Measurements from ENCODE around the gene DOCK1.

DOCK1 gene

DNA sequence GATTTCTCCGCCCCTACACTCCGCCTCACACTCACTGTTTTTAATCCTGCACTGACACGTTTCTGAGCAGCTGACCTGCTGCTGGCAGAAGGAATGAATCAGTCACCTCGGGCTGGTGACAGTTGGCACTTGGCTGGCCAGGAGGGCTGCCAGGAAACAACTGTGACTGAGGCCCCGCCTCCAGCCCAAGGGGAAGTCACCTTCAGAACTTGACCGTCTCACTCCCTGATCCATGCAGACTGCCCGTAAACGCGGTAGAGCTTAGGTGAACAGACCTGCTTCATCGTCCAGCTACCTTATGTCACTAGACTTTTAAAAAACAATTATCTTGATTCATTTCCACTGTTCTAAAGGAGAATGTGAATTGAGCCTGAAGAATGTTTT, 107.5 kb downstream of the DOCK1 start:
- no peak for DNase-seq

DNA sequence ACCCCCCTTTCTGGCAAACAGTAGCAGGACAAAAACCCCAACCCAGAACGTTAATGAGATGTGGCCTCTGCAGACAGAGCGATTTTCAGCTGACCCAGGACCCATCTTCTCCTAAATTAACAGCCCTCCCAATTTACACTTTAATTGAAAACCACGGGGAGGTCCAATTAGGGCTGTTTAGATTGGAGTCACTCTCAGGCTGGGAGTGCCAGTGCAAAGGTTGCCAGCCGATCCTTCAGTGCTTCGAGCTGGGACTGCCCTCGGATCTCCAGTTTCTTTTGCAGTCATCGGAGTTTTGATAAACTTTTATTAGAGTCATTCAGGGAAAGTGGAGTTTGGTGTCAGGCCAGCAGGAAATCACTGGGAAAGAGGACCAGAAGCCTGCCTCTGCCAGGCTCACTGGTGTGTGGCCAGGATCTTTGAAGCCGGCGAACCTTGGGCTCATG, 108.0 kb downstream of the DOCK1 start:
- DNase-seq = no peak

DNA sequence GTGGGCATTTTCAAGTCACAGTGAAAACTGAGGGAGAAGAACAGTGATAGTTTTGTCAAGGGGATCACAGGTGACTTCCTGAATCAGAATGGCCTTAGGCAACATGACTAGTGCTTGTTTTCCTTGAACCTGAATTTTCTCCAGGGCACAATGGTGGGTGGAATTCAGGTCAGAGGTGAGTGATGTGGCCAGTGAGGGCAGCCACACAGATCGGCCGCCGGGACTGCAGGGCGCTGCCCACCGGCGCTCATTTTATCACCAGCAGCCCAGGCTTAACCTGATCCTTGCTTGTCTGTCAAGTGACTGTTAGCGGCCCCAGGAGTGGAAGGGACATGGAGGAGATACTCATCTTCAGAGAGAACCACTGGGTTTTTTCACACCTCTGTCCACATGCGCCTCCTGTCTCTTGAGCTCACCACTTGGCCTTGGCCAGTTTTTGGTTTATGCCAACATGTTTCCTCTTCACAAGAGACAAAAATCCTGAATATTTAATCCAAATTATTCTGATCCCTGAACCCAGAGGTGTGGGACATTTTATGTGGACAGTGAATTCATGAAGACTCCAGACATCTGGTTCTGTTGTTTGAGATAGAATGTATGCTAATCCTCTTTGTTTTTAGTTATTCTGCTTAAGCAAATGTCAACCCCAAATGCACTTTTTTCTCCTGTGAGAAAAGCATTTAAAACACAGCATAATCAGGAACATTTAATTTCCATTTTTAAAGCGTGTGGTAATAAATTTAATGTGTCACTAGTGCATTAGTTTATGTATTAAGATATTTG, 108.7 kb downstream of the DOCK1 start:
- DNase-seq = no peak

DNA sequence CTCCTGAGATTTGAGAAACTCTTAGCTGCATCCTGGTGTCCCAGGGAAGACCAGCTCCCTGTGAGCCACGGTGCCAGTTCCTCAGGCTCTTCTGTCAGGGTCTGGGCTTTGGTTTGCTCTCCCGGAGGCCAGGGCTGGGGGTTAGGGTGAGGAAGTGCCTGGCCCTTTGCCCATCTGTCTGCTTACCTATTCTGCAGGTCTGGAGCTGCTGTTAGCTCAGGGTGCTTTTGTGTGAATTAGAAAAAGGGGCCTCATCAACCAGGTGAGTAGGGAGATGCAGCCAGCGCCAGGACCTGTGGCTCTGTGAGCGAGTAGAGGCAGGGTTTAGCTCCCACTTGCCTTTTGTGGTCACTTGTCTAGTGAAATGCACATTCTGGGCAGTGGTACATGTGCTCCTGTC, 109.4 kb downstream of the DOCK1 start:
- DNase-seq = no peak

DNA sequence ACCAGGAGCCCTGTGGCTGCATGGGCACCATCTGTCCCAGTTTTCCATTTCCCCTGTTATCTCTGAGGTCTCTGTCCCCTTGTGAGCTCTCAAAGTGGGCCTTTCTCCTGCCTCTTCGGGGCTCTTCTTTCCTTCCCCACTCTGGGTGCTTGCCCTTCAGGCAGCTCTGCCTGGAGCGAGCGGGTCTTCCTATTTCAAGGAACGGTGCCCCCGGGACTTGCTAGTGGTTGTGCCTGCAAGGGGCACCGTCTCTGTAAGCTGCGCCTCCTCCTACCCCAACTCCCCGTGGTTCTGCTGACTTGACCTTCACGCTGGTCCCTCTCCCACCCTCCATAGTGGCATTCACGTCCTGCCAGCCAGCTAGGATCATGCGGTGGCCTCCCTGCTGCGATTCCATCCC, 110.1 kb downstream of the DOCK1 start:
- DNase-seq = no peak

DNA sequence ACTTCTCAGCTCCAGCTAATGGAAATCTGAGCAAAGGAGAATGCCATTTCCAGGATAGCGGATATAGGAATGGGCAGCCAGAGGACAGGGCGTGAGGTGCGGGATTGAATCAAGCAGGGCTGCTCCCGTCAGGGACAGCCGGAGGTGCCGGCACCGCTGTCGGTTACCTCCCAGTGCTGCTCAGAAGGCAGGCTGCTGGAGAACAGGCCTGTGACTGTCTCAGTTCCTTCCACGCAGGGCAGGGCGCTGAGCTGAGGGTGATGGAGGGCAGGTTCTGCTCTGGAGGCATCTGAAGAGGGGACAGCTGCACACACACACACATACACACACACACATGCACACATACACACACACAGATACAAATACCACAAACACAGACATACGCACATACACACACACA, 111.1 kb downstream of the DOCK1 start:
- DNase-seq = no peak

DNA sequence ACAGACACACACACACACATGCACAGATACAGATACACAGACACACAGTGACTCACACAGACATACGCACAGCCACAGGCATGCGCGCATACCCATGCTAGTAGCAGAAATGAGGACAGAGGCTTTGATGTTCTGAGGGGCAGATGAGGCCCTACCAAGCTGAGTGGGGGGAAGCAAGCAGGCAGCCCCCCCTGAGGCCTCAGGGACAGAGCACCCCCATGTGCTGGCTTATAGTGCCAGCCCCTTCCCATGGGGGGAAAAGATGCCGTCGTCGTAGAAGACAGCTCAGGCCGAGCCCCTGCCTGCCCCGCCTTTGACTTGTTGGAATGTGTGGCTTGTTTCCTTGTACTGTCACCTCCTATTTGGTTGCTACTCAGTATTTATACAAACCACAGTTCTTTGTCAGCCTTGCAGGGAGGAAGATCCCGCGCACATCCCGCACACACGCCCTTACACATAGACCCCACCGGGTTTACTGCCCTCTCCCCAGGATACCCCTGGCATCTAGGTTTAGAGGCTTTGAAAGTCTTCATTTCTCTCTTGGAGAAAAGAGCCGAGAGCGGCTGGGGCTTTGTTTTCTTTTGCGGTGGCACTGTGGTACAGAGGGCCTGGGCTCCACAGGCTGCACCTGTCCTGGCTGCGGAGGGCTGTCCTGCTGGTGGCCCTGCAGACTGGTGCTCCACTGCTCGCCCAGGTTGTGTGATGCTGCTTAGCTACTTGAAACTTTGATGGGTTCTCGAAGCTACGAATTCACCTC, 112.5 kb downstream of the DOCK1 start:
- DNase-seq = no peak

DNA sequence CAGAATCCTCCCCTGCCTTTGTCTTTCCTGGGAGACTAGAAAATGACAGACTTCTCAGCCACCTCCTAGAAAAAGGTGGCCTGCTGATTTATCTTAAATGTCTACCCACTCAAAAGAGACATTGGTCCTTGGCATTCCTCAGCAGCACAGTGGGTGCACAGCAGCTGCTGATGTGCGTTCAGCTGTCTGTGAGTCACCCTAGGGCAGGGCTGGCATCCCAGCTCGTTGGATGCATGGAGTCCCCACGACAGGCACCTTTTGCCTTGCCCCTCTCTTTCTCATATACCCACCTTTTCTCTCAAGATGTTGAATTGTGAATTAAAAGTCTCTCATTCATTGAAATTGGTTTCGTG, 113.0 kb downstream of the DOCK1 start:
- no peak for DNase-seq

DNA sequence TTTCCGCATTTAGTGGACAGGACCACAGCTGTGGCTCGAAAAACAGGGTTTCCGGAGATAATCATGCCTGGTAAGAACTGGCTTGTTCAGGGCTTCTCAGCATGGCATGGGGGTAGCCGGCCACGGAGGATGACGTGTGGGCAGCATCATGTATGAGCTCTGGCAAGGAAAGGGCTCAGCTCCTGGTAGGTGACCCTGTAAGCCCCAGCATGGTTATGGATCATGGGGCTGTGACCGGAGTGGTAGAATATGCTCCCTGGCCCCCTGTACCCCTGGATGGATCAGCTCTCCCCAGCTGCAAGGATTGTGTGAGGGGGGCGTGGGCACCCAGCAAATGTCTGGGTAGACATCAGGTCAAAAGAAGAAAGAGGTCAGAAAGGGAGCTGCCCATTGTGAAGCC, 113.5 kb downstream of the DOCK1 start:
- DNase-seq = no peak

DNA sequence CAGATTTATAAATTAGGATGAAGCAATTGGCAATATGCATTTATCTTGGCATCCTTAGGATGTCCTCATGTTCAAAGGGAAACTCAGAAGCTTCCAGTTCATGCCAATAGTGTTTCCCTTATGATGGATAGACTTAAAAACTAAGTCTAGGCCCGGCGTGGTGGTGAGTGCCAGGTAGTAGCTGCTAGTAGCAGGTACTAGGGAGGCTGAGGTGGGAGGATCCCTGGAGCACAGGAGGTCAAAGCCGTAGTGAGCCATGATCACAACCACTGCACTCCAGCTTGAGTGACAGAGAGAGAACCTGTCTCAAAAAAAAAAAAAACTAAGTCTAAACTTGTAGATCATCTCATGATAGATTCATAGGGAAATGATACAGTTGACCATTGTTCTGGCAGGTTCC, 115.0 kb downstream of the DOCK1 start:
- DNase-seq = no peak

DNA sequence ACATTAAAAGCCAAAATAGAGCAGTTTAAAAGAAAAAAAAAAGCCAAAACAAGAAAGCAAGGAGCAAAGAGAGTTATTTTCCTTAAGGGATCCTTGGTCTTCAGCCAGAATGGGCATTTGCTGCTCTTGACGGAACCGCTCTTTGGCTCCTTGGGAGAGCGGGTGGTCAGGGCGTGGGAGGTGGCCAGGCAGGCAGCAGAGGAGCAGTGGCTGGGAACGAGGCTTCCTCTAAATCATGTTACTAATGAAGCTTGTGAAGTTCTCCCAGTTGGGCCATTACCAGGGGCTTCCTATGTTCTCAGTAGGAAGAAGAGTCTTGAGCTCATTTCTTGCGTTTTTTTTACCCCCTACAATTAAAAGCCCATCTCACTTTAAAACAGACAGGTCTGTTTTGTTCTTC, 116.6 kb downstream of the DOCK1 start:
- DNase-seq = no peak

DNA sequence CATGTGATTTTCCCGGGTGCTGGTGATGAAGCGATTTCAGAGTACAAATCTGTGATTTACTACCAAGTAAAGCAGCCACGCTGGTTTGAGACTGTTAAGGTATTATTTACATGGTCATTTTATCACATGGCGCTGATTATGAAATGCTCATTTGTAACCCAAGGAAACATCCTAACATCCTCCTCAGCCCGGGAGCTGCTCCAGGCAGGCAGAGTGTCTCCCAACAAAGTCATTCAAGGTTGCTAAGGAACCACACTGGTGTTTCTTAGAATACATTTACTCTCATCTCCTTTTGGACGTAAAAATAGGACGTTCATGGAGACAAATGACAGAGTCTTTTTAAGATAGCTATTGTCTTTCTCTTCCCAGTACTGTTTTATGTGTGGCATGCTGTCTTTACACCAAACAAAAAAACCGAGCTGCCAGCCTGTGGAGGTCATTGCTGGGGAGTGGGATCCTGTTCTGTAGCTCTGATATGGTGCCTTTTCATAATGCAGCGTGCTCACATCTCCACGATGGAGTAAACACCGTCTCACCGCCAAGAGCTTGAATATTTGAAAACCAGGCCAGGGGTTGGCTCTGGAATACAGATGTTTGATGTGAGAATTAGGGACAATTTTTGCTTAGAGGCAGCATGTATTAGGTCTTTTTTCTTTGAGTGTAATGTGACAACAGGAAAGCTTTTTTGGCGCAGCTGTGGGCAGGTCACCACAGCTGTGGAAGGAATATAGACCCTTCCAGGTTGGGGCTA, 119.6 kb downstream of the DOCK1 start:
- no peak for DNase-seq

DNA sequence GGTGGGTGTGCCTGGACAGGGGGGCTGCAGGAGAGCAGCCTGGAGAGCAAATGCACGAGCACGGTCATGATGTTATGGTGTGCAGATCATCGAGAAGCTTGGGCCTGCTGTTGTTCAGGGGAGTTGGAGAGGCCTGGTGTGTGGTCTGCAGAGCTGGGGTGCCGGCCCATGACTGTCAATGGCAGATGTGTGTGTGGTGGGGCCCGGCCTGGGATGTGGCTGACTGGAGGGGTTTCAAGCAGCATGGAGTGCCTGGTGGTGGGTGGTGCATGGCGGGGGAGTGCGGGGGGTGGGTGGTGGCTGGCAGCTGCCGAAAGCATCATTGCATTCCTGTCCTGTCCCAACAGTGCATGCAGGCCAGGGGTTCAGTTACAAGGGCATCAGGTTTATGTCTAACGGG, 122.6 kb downstream of the DOCK1 start:
- no peak for DNase-seq

DNA sequence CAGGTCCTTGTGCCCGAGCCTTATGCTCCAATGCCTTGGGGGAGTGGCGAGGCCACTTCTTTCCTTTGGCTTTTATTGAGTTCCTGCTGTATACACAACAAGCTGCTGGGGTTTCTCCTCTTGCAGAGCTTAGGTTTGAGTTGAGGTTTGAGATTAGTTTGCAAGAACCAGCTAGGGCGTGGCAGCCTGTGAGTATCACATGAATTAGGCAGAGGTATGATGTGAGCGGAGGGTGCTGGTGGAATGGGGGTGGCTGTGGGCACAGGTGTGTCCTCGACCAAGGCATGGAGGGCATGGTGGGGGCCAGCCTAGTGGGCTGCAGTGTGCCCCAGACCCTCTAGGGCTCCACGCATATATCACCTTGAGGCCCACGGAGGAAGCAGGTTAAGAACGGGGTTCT, 123.3 kb downstream of the DOCK1 start:
- DNase-seq = no peak

DNA sequence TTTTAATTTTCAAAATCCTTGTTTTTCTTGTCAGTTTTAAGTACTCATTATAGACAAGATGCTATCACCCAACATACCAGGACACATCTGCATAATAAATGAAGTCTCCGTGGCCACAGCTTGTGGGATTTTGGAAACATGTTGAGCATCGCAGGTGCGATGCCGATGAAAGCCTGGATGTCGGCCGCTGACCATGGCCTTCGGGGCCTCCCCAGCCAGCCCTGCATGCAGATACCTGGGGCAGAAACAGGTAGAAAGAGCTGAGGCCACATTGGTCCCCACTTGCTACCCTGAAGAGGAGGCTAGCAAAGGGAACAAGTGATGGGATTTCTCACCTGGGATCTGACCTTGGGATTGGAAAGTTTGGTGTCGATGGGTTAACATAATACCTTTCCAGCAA, 123.8 kb downstream of the DOCK1 start:
- no peak for DNase-seq

DNA sequence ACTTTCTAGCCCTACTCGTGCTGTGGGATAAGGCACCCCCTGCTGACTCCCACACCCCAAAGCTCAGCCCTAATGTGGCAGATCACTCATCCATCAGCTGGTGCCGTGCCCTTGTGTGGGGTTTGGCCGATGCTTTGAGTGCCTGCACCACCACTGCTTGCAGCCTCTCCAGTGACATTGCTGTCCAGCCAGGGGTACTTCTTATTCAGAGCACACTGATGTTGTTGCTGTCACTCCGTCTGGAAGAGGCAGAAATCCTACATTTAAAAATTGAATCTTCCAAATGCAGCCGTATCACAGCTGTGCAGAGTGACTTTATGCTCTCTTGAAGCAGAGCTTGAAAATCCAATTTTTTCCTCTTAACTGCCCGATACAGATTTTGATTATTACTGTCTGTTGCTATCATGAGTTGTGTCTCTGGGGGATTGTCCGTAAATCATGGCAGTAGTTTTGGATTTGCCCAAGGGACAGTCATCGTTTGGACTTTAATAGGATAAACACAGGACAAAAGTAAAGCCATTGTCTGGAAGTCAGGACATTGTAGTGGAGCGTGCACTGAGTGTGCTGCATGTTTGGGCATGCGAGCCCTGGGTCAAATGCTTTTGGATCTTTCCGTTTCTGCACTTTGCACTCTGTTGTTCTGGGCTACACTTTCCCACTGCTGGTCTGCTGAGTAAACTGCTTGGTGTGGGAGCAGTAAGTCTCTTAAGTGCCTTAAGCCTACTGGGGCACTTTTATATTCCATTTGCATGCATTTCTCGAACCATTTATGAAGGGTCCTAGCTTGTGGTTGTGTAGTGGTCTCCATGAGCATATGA, 128.2 kb downstream of the DOCK1 start:
- no peak for DNase-seq

DNA sequence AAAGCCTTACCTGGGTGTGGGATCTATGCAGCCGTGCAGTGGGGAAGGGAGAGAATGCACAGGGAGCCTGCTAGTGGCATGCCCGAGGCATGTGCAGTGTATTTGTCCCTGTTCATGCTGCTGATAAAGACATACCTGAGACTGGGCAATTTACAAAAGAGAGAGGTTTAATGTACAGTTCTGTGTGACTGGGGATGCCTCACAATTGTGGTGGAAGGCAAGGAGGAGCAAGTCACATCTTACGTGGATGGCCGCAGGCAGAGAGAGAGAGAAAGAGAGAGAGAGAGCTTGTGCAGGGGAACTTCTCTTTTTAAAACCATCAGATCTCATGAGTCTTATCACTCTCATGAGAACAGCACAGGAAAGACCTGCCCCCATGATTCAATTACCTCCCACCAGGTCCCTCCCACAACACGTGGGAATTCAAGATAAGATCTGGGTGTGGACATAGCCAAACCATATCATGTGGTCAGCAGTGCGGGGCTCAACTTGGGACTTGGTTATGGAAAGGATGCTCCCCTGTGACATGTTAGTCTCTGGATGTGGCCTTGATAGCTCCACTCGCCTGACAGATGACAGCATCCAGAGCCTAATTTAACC, 128.9 kb downstream of the DOCK1 start:
- DNase-seq = no peak

DNA sequence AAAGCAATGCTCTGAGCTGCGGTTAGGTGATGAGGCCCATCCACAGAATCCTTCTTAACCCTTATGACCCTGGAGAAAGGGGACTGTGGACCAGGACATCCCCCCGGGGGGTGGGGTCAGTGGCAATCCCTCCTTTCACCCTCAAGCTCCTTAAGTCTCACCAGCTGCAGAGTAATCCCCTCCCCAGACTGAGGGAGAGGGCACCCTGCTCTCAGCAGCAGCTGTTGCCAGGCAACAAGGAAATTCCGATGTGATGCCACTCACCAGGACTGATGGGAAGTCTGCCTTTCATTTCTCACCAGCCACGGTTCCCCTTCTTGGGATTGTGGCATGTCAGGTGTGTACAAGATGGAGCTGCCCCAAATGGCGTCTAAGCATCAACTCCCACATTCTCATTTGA, 129.6 kb downstream of the DOCK1 start:
- DNase-seq = no peak

DNA sequence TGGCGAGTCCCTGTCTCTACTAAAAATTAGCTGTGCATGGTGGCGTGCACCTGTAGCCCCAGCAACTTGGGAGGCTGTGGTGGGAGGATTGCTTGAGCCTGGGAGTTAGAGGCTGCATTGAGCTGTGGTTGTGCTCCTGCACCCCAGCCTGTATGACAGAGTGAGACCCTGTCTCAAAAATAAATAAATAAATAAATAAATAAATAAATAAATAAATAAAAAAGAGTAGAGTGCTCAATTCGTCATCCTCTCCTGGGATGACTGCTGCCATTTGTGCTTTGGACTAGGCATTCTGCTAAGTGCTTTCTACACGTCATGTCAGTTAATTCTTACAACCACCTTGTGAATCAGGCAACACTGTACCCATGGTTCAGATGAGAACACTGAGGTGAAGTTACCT, 130.6 kb downstream of the DOCK1 start:
- no peak for DNase-seq

DNA sequence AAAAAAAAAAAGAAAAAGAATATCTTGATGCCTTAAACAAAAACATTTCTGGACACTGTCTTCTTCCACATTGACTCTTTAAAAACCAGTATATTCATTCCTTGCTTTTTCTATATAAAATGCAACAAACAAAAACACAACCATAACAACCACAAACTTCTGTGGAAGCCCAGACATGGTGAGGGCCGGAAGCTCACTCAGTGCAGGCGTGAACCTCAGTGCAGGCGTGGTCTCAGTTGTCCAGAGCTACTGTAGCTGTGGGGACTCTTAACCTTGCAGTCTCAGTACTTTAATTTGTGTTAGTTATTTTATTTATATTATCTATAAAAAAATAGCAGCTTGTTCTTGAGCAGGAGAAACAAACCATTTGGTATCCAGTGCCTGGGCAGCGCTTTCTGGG, 131.8 kb downstream of the DOCK1 start:
- no peak for DNase-seq

DNA sequence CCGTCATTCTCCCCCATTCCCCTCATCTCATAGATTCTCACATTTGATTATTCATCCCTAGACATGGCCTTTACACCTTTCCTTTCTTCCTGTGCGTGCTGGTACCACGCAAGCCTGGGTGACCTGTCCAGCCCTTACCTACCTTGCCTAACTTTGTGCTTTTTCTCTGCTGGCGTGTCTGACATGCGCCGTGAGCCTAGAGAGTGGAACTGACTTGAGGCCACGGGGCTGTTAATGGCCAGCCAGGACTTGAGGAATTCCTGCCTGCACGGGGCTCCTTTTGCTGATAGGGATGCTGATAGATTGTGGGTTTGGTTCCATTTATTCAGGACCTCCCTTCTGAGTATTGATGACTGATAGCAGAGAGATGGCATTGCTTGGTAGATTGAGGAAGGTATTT, 134.2 kb downstream of the DOCK1 start:
- DNase-seq = no peak

DNA sequence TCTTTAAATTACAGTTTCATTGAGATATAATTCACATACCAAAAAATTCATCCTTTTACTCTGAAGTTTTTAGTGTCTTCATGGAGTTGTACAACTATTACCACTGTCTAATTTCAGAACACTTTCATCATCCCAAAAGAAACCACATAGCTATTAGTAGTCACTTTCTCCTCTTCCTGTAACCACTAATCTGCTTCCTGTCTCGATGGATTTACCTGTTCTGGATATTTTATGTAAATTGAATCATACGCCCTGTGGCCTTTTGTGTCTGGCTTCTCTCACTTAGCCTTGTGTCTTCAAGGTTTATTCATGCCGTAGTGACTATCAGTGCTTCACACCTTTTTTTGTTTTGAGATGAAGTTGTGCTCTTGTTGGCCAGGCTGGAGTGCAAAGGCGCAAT, 135.5 kb downstream of the DOCK1 start:
- DNase-seq = no peak

DNA sequence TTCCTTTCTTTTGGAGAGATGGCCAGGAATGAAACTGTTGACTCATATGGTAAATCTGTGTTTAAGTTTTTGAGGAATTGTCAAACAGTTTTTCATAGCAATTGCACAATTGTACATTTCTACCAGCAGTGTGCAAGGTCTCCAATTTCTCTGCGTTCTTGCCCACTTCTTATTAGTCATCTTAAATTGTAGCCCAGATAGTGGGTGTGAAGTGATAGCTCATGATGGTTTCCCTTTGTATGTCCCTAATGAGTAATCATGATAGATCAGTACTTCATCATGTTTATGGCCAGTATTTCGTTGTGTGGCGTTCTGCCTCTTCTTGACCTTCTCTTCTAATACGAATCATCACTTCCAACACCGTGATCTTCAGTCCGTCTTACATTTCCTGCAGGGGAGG, 136.3 kb downstream of the DOCK1 start:
- no peak for DNase-seq

Measured in SHP77 treated with DMSO at 0.1 percent for 48 hours (cell line).